ENCODE measurements around the gene VPS13C. TPM values are rescaled to one million over a fixed set of nuclear protein-coding genes. Genes with fewer than 3 reads are reported as not detected.
A peak's percentile ranks its signal among the peaks of the same experiment; 100 is the strongest.
"Not testable (repeated sequence)": the region's sequence is repeated elsewhere in the genome, so short reads cannot be mapped to it uniquely, and the experiment has no call there.

Gene VPS13C
- total RNA-seq, 1 experiment from 2014 or later: 13.0 TPM

GRCh38 chr15:62021991-62022600 lies 38.2 kb downstream of the VPS13C start:
- Histone ChIP-seq H3K4me3 (no peak overlapping the region), H3K36me3 (peaks cover 10% of the 10 kb centered on the region), H3K9me3 (no peaks in the 10 kb centered on the region), H3K27me3 (no peaks in the 10 kb centered on the region)
- no peak for DNase-seq

DNA sequence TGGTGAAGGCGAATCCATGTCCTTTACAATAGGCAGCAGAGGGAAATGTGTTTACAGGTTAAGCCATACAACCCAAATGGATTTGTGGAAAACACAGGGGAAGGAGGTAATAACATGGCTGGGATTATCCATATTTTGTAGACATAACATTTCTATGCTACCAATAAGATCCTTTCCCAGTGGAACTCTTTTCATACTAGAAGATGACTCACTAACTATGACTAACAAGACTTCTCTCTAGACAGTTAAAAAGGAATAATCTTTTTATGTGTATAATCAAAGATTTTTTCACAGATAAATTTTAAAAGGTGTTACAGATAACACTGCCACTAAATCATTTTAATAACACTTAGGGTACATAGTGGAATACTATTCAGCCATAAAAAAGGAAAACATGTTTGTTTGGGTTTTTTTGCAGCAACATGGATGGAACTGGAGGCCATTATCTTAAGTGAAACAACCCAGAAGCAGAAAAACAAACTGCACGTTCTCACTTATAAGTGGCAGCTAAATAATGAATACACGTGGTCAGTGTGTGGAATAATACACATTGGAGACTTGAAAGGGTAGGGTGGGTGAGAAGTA lies 39.6 kb downstream of the VPS13C start:
- H3K27me3 ChIP-seq: no peaks in the 10 kb centered on the region
- DNase-seq: no peak

GRCh38 chr15:62005354-62005753 lies 54.9 kb downstream of the VPS13C start:
- H3K9me3 ChIP-seq, H3K4me3 ChIP-seq, H3K27me3 ChIP-seq, DNase-seq: not testable (repeated sequence)
- H3K36me3 ChIP-seq: peaks cover 23% of the 10 kb centered on the region

More for the DNA sequence above, 39.6 kb downstream of the VPS13C start:
- H3K4me3 ChIP-seq: no peak overlapping the region
- peaks cover 10% of the 10 kb centered on the region for H3K36me3 ChIP-seq
- no peaks in the 10 kb centered on the region for H3K9me3 ChIP-seq

DNA sequence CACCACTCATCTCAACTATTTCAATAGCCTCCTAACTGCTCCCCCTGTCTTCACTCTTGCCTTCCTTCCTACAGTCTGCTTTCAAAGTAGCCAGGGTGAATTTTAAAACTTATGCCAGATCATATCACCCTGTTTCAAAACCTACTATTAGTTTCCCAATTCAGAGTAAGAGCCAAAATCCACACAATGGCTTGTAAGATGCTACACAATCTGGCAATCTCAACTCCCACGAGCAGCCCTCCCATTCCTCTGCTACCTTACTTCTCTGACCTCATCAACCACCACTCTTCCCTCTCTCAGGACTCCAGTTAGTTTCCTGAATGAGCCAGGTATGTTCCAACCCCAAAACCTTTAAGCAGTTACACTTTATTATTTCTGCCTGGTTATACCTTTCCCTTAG lies 62.5 kb downstream of the VPS13C start:
- Histone ChIP-seq H3K27me3 (no peaks in the 10 kb centered on the region), H3K9me3 (no peaks in the 10 kb centered on the region), H3K4me3 (no peak overlapping the region), H3K36me3 (no peaks in the 10 kb centered on the region; the same call in 1 of the 2 replicates)
- DNase-seq: no peak

GRCh38 chr15:61996056-61996635 lies 64.1 kb downstream of the VPS13C start:
- no peaks in the 10 kb centered on the region for H3K27me3 ChIP-seq
- no peaks in the 10 kb centered on the region; the same call in 1 of the 2 replicates for H3K36me3 ChIP-seq
- no peaks in the 10 kb centered on the region for H3K9me3 ChIP-seq
- H3K4me3 ChIP-seq: no peak overlapping the region
- no peak for DNase-seq

- no peak for DNase-seq
- H3K27me3 ChIP-seq: no peaks in the 10 kb centered on the region
- no peak overlapping the region for H3K4me3 ChIP-seq
- H3K36me3 ChIP-seq: peaks cover 5% of the 10 kb centered on the region
- H3K9me3 ChIP-seq: no peaks in the 10 kb centered on the region
These were observed 66.0 kb downstream of the VPS13C start for GRCh38 chr15:61994216-61994615.

GRCh38 chr15:61992518-61992917 lies 67.7 kb downstream of the VPS13C start:
- Histone ChIP-seq H3K36me3 (peaks cover 8% of the 10 kb centered on the region), H3K4me3 (no peak overlapping the region), H3K9me3 (no peaks in the 10 kb centered on the region), H3K27me3 (no peaks in the 10 kb centered on the region)
- no peak for DNase-seq

- DNase-seq: no peak
These were observed 70.6 kb downstream of the VPS13C start for GRCh38 chr15:61989667-61990066.

GRCh38 chr15:61987824-61988223 lies 72.4 kb downstream of the VPS13C start:
- no peak overlapping the region for H3K4me3 ChIP-seq
- H3K27me3 ChIP-seq: no peaks in the 10 kb centered on the region
- no peak for DNase-seq
- no peaks in the 10 kb centered on the region for H3K9me3 ChIP-seq
- peaks cover 8% of the 10 kb centered on the region; the same call in 1 of the 2 replicates for H3K36me3 ChIP-seq

More at GRCh38 chr15:61989667-61990066, 70.6 kb downstream of the VPS13C start:
- H3K4me3 ChIP-seq: no peak overlapping the region
- no peaks in the 10 kb centered on the region for H3K27me3 ChIP-seq
- peaks cover 8% of the 10 kb centered on the region; the same call in 1 of the 2 replicates for H3K36me3 ChIP-seq
- no peaks in the 10 kb centered on the region for H3K9me3 ChIP-seq

DNA sequence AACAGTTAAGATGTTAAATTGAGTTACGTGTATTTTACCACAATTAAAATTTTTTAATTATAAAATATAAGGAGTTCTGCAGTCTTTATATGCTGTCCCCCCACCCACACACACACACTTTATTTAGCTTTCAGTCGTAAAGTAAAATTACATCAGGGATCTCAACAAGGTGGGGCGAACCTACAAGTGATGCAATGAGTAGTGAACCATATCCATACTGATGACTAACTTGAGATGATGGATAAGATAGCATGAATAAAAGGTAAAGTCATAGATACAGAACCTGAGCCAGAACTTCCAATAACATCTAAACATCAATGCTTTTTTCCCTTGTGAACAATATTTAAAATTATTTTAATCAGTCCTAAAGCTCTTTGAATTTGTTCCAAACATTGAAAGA lies 77.2 kb downstream of the VPS13C start:
- Histone ChIP-seq H3K9me3 (no peaks in the 10 kb centered on the region), H3K4me3 (no peak overlapping the region), H3K27me3 (no peaks in the 10 kb centered on the region), H3K36me3 (no peaks in the 10 kb centered on the region)
- DNase-seq: no peak

DNA sequence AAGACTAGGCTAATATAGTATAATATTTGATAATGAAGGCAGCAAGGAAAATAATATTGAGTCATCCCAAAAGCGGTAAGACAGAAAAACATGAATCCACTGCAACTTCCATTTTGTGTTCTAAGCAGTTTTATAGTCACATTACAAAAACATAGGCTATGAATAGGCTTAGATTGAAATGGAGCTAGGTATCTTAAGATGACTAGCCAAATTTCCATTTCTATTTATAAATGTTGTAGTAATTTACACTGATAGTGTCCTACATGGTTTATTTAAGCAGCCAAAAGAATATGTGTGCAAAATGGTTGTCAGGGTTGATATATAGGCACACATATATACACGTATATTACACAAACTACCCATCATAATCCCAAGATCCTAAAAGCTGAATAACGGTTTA lies 82.0 kb downstream of the VPS13C start:
- H3K36me3 ChIP-seq: no peaks in the 10 kb centered on the region; the same call in 1 of the 2 replicates
- no peaks in the 10 kb centered on the region for H3K9me3 ChIP-seq
- DNase-seq: no peak
- H3K4me3 ChIP-seq: no peak overlapping the region
- no peaks in the 10 kb centered on the region for H3K27me3 ChIP-seq

- no peak overlapping the region for H3K4me3 ChIP-seq
- no peaks in the 10 kb centered on the region for H3K9me3 ChIP-seq
- peak; percentile 17 for DNase-seq
- no peaks in the 10 kb centered on the region for H3K27me3 ChIP-seq
- no peaks in the 10 kb centered on the region; the same call in none of the 2 replicates for H3K36me3 ChIP-seq
These were observed 85.5 kb downstream of the VPS13C start for GRCh38 chr15:61974759-61975158.

GRCh38 chr15:61974118-61974517 lies 86.1 kb downstream of the VPS13C start:
- Histone ChIP-seq H3K4me3 (no peak overlapping the region), H3K36me3 (no peaks in the 10 kb centered on the region; the same call in none of the 2 replicates), H3K9me3 (no peaks in the 10 kb centered on the region), H3K27me3 (no peaks in the 10 kb centered on the region)
- no peak for DNase-seq

DNA sequence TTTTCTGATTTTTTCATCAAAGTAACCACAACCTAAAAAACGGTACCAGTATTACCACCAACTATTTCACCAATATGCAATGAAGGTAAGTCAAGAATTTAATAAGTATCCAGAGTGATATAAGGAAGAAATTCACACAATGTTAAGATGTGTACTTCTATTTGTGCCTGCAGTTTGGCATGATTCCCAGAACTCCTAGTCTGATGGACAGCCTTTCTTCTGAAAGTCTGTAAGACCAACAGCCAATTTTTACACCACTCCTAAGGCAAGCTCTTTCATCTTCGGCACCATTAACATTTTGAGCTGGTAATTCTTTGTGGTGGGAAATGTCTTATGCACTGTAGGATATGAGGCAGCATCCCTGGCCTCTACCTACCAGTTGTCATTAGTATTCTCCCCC lies 108.3 kb downstream of the VPS13C start:
- Histone ChIP-seq H3K4me3 (no peak overlapping the region), H3K27me3 (no peaks in the 10 kb centered on the region), H3K9me3 (no peaks in the 10 kb centered on the region), H3K36me3 (peaks cover 8% of the 10 kb centered on the region)
- DNase-seq: no peak

GRCh38 chr15:61946778-61947177 lies 113.5 kb downstream of the VPS13C start:
- Histone ChIP-seq H3K9me3 (no peaks in the 10 kb centered on the region), H3K4me3 (no peak overlapping the region), H3K27me3 (no peaks in the 10 kb centered on the region), H3K36me3 (peaks cover 15% of the 10 kb centered on the region)
- no peak for DNase-seq

DNA sequence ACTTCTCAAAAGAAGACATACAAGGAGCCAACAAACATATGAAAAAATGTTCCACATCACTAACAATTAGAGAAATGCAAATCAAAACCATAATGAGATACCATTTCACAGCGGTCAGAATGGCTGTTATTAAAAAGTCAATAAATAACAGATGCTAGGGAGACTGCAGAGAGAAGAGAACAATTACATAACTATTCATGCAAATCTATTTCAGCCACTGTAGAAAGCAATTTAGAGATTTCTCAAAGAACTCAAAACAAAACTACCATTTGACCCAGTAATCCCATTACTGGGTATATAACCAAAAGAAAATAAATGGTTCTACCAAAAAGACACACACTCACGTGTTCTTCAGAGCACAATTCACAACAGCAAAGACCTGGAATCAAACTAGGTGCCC lies 116.3 kb downstream of the VPS13C start:
- Histone ChIP-seq H3K9me3 (no peaks in the 10 kb centered on the region), H3K36me3 (peaks cover 15% of the 10 kb centered on the region), H3K27me3 (no peaks in the 10 kb centered on the region), H3K4me3 (no peak overlapping the region)
- DNase-seq: no peak

- no peaks in the 10 kb centered on the region for H3K9me3 ChIP-seq
- no peaks in the 10 kb centered on the region for H3K27me3 ChIP-seq
- H3K36me3 ChIP-seq: no peaks in the 10 kb centered on the region; the same call in 1 of the 2 replicates
- no peak overlapping the region for H3K4me3 ChIP-seq
- DNase-seq: no peak
These were observed 122.0 kb downstream of the VPS13C start for GRCh38 chr15:61938249-61938648.
